ENCODE measurements around the gene MCTP2. TPM values are rescaled to one million over a fixed set of nuclear protein-coding genes. Genes with fewer than 3 reads are reported as not detected.
A peak's percentile ranks its signal among the peaks of the same experiment; 100 is the strongest.

MCTP2 gene
- total and polyA plus RNA-seq, 9 of the 15 experiments (the other 6 are each of a cell fraction or from before 2014, with no cell fraction given) = 0.07 TPM; not detected in 8

GRCh38 chr15:94524565-94524964, 293.2 kb downstream of the MCTP2 start:
- FAIRE-seq = no peak
- Histone ChIP-seq H3K79me2 (ENCODE audit: control insufficient read depth, insufficient read depth, low read length) (no peaks in the 10 kb centered on the region), H2AFZ (ENCODE audit: low read depth, low read length) (no peak overlapping the region), H3K27ac (ENCODE audit: extremely low read depth, low read depth, low read length) (no peak overlapping the region), H3K9me3 (replicated peaks; ENCODE audit: control insufficient read depth, insufficient read depth, low read depth, low read length) (no peaks in the 10 kb centered on the region; the same call in none of the 2 replicates), H3K9ac (ENCODE audit: insufficient read depth in 1 of 2, low read depth in 2 of 2, low read length in 2 of 2) (no peak overlapping the region), H3K4me1 (replicated peaks in 1 of 2; ENCODE audit: control insufficient read depth in 2 of 2, insufficient read depth in 2 of 2, low read length in 2 of 2) (no peaks in the 10 kb centered on the region), H3K4me3 (no peak overlapping the region), H3K36me3 (ENCODE audit: control insufficient read depth, insufficient read depth, low read length) (no peaks in the 10 kb centered on the region), H4K20me1 (replicated peaks; ENCODE audit: control insufficient read depth, insufficient read depth, low read length) (no peaks in the 10 kb centered on the region), H3K9me1 (ENCODE audit: control insufficient read depth, insufficient read depth, low read length) (no peaks in the 10 kb centered on the region), H3K27me3 (ENCODE audit: control insufficient read depth in 2 of 2, insufficient read depth in 2 of 2, low read length in 2 of 2) (no peaks in the 10 kb centered on the region), H3K4me2 (ENCODE audit: insufficient read depth, low read length) (no peak overlapping the region)
- 0% methylated on average over 2 of the region's 2 CpGs for WGBS (ENCODE audit: insufficient coverage, low coverage, missing lambda C conversion rate)
- no TSS peak for BruUV-seq (replicated peaks)
- no peak for DNase-seq (ENCODE audit: extremely low read depth in 1 of 4, low spot score in 3 of 4)
- no peak for ATAC-seq
- TF ChIP-seq PHB (CRISPR knock-in tag; IDR thresholded peaks at IDR 0.05) = no peak
- POLR2A ChIA-PET = no interaction called here
- CTCF ChIA-PET (ENCODE audit: low intra/inter-chr PET ratio) = interaction anchor here (0.7 kb wide), 1 partner anchor 1080 kb away, joined by 6 read pairs; no protein-coding TSS in a partner anchor
- in situ Hi-C loops (cut with MboI) = no loop called here
- intact Hi-C loops (cut with micrococcal nuclease) = no loop called here

DNA sequence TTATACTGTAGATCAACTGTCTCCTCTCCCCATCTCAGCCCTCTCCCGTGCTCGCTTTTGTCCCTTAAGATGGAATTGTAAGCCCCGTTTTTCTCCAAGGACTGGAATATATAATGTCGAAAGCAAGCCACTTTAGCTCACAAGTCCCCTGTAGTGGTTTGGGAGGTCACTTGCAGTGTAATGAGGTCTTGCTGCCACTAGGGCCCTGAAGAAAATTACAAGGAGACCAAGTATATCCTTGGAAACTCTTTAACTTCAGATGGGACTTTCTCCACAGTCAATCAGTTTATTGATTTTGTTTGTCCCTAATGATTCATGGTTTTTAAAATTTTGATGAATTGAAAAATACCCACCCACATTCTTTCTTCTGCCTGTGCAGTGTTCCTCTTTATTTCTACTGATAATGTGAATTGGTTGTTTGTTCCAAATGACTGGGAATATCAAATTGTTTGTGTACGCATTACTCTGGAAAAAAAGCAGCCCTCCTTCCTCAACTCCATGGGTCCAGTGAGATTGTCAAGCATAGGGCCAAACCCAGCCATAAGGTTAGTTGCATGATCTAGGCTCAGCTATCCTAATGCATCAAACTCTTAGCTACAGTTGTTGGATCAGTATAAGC, 294.8 kb downstream of the MCTP2 start:
- Histone ChIP-seq H3K4me2 (ENCODE audit: insufficient read depth, low read length) (no peak overlapping the region), H3K36me3 (ENCODE audit: control insufficient read depth, insufficient read depth, low read length) (no peaks in the 10 kb centered on the region), H3K9me1 (ENCODE audit: control insufficient read depth, insufficient read depth, low read length) (no peaks in the 10 kb centered on the region), H3K4me1 (replicated peaks in 1 of 2; ENCODE audit: control insufficient read depth in 2 of 2, insufficient read depth in 2 of 2, low read length in 2 of 2) (no peaks in the 10 kb centered on the region), H3K4me3 (no peak overlapping the region), H3K79me2 (ENCODE audit: control insufficient read depth, insufficient read depth, low read length) (no peaks in the 10 kb centered on the region), H3K9ac (ENCODE audit: insufficient read depth in 1 of 2, low read depth in 2 of 2, low read length in 2 of 2) (no peak overlapping the region), H3K9me3 (replicated peaks; ENCODE audit: control insufficient read depth, insufficient read depth, low read depth, low read length) (no peaks in the 10 kb centered on the region; the same call in none of the 2 replicates), H2AFZ (ENCODE audit: low read depth, low read length) (no peak overlapping the region), H3K27me3 (ENCODE audit: control insufficient read depth in 2 of 2, insufficient read depth in 2 of 2, low read length in 2 of 2) (no peaks in the 10 kb centered on the region), H4K20me1 (replicated peaks; ENCODE audit: control insufficient read depth, insufficient read depth, low read length) (no peaks in the 10 kb centered on the region), H3K27ac (ENCODE audit: extremely low read depth, low read depth, low read length) (no peak overlapping the region)
- DNase-seq (ENCODE audit: extremely low read depth in 1 of 4, low spot score in 3 of 4) (peak in 1 of 4 experiments; percentile 14), FAIRE-seq (no peak), ATAC-seq (no peak)
- in situ Hi-C loops (cut with MboI) (no loop called here), intact Hi-C loops (cut with micrococcal nuclease) (no loop called here)
- 1% methylated on average over 5 of the region's 5 CpGs for WGBS (ENCODE audit: insufficient coverage, low coverage, missing lambda C conversion rate)
- no TSS peak for BruUV-seq (replicated peaks)
- ChIA-PET POLR2A (interaction anchor here (0.7 kb wide), 1 partner anchor 41 kb away, joined by 3 read pairs; no protein-coding TSS in a partner anchor), CTCF (ENCODE audit: low intra/inter-chr PET ratio) (no interaction called here)
- TF ChIP-seq NCOA4 (IDR thresholded peaks at IDR 0.05; ENCODE audit: partially characterized antibody) (no peak), MXI1 (IDR thresholded peaks at IDR 0.05; ENCODE audit: low read depth, low read length) (no peak), MECOM (CRISPR knock-in tag; IDR thresholded peaks at IDR 0.05) (no peak), ZNF253 (CRISPR knock-in tag; conservative IDR thresholded peaks at IDR 0.05) (no peak), MED1 (CRISPR knock-in tag; IDR thresholded peaks at IDR 0.05; ENCODE audit: borderline replicate concordance) (no peak), ZSCAN32 (CRISPR knock-in tag; IDR thresholded peaks at IDR 0.05) (no peak), BRF1 (IDR thresholded peaks at IDR 0.05; ENCODE audit: borderline replicate concordance, extremely low read depth, insufficient read length) (no peak), ZNF79 (CRISPR knock-in tag; IDR thresholded peaks at IDR 0.05; ENCODE audit: low read depth) (no peak), ATF1 (CRISPR knock-in tag; IDR thresholded peaks at IDR 0.05) (no peak), ATF1 (tag; IDR thresholded peaks at IDR 0.05) (no peak), ZEB2 (IDR thresholded peaks at IDR 0.05) (no peak), SNIP1 (IDR thresholded peaks at IDR 0.05; ENCODE audit: low read depth) (no peak), NR4A1 (CRISPR knock-in tag; IDR thresholded peaks at IDR 0.05) (no peak), NR4A1 (tag; IDR thresholded peaks at IDR 0.05) (no peak), RBM25 (IDR thresholded peaks at IDR 0.05; ENCODE audit: low read depth, low read length, severe bottlenecking) (no peak), ARHGAP35 (IDR thresholded peaks at IDR 0.05; ENCODE audit: partially characterized antibody) (no peak)

Data from K562 (cell line).